Measurements from ENCODE around the gene NKAIN4.

- TF ChIP-seq CTCF (optimal IDR thresholded peaks at IDR 0.05 in 1 of 3, IDR thresholded peaks at IDR 0.05 in 1 of 3, conservative IDR thresholded peaks at IDR 0.05 in 1 of 3; ENCODE audit: extremely low read depth in 1 of 3, insufficient read depth in 2 of 3, low read length in 3 of 3) (no peak), EZH2 (IDR thresholded peaks at IDR 0.05; ENCODE audit: low read length) (no peak)
These were observed 31.7 kb downstream of the NKAIN4 start for GRCh38 chr20:63222541-63222940.

Measured in keratinocyte (primary cell).